Endothelial cell of umbilical vein (primary cell): ENCODE results near the gene PFKFB4. TPM values are rescaled to one million over a fixed set of nuclear protein-coding genes. Genes with fewer than 3 reads are reported as not detected.

Source experiments
- BruUV-seq: library from RNA; stranded (reverse); fragments of 400-500 nt; replicated peaks from 2 replicates; lab custom pipeline; 2021; lab: Mats Ljungman, UMichigan
- CTCF ChIA-PET: fragments of 300-600, 350-600 bp; sonication (Branson Sonifier 250); formaldehyde crosslinking; loops from one replicate; lab custom pipeline; 2021; ENCODE audit warnings: antibody characterized with exemption, inconsistent platforms; lab: Charles Lee
- POLR2A ChIA-PET: fragments of 300-600, 350-600 bp; sonication (Branson Sonifier 250); formaldehyde crosslinking; loops from one replicate; lab custom pipeline; 2021; ENCODE audit warnings: antibody characterized with exemption, inconsistent platforms; lab: Charles Lee
- DNase-seq: peaks from one replicate; pipeline ENCODE4 v3.0.0-alpha.2; 2011; ENCODE audit warnings: low read depth, low spot score
- FAIRE-seq: peaks from 2 replicates; lab custom pipeline; 2011; peaks lifted over from hg19 to GRCh38; lab: Jason Lieb, UNC
- H2AFZ ChIP-seq: 2 replicates; pipeline ENCODE4 v1.6.0; 2012; ENCODE audit warnings: low read depth, low read length, control low read depth, inconsistent platforms
- H3K27ac ChIP-seq: 2 replicates; pipeline ENCODE4 v1.5.1; 2011; ENCODE audit warnings: low read depth, mild to moderate bottlenecking, control low read depth, low read length, moderate library complexity; ENCODE audit not compliant: insufficient read depth
- H3K27me3 ChIP-seq, 2 experiments: 2 replicates each; pipeline versions ENCODE4 v1.6.0 to v1.6.1; 2011; ENCODE audit warnings: low read length in 2 of 2, mixed read lengths in 1 of 2; ENCODE audit not compliant: control insufficient read depth in 2 of 2, insufficient read depth in 2 of 2
- H3K36me3 ChIP-seq, 2 experiments: 2 replicates in 1 of 2; 3 replicates in 1 of 2; pipeline ENCODE4 v1.5.1; 2011; ENCODE audit warnings: low read length in 2 of 2, mild to moderate bottlenecking in 1 of 2, moderate library complexity in 1 of 2; ENCODE audit not compliant: control insufficient read depth in 2 of 2, insufficient read depth in 2 of 2; ENCODE audit errors: extremely low read depth in 1 of 2
- H3K4me1 ChIP-seq: 3 replicates; pipeline ENCODE4 v1.5.1; 2011; ENCODE audit warnings: mild to moderate bottlenecking, low read length; ENCODE audit not compliant: control insufficient read depth, insufficient read depth; ENCODE audit errors: extremely low read depth
- H3K4me2 ChIP-seq: 2 replicates; pipeline ENCODE4 v1.6.1; 2011; ENCODE audit warnings: low read length, control low read depth, mixed read lengths; ENCODE audit not compliant: insufficient read depth
- H3K4me3 ChIP-seq, 3 experiments: fragments of 200-600 bp in 1 of 3; sonication (generic), shearing (Covaris generic) in 1 of 3; replicated peaks in 1 of 3; 2 replicates each; pipeline ENCODE4 v1.5.1; 2011 to 2016; ENCODE audit warnings: control low read depth in 3 of 3, low read length in 3 of 3, mild to moderate bottlenecking in 2 of 3, inconsistent platforms in 1 of 3, low read depth in 1 of 3, moderate library complexity in 1 of 3; ENCODE audit not compliant: insufficient read depth in 1 of 3
- H3K79me2 ChIP-seq: 2 replicates; pipeline ENCODE4 v1.6.0; 2012; ENCODE audit warnings: low read length, inconsistent platforms; ENCODE audit not compliant: control insufficient read depth, insufficient read depth
- H3K9ac ChIP-seq: replicated peaks from 2 replicates; pipeline ENCODE3; 2011; ENCODE audit warnings: low read length, control low read depth; ENCODE audit not compliant: insufficient read depth; ENCODE audit errors: extremely low read depth
- H3K9me1 ChIP-seq: replicated peaks from 3 replicates; pipeline ENCODE4 v1.6.0; 2011; ENCODE audit warnings: mild to moderate bottlenecking, low read length; ENCODE audit not compliant: control insufficient read depth, insufficient read depth; ENCODE audit errors: extremely low read depth
- H3K9me3 ChIP-seq: replicated peaks from 2 replicates; pipeline ENCODE4 v1.5.1; 2012; ENCODE audit warnings: low read length, inconsistent platforms; ENCODE audit not compliant: control insufficient read depth, insufficient read depth
- H4K20me1 ChIP-seq: replicated peaks from 2 replicates; pipeline ENCODE3; 2011; ENCODE audit warnings: mild to moderate bottlenecking, low read length; ENCODE audit not compliant: control insufficient read depth, insufficient read depth; ENCODE audit errors: extremely low read depth
- EZH2 ChIP-seq: IDR thresholded peaks from 2 replicates; pipeline ENCODE4 v1.6.1; 2012; ENCODE audit warnings: borderline replicate concordance, low read depth, mild to moderate bottlenecking, moderate library complexity, low read length, inconsistent platforms; ENCODE audit not compliant: severe bottlenecking
- FOS ChIP-seq: IDR thresholded peaks from 2 replicates; pipeline ENCODE4 v1.6.1; 2011; ENCODE audit warnings: mild to moderate bottlenecking, low read length, moderate library complexity, borderline replicate concordance; ENCODE audit not compliant: insufficient read depth
- GATA2 ChIP-seq: IDR thresholded peaks from 2 replicates; pipeline ENCODE4 v1.7.0; 2011; ENCODE audit warnings: low read depth, mild to moderate bottlenecking, moderate library complexity, mixed read lengths, low read length; ENCODE audit not compliant: insufficient read length, insufficient read depth
- JUN ChIP-seq: IDR thresholded peaks from 2 replicates; pipeline ENCODE4 v1.6.1; 2011; ENCODE audit warnings: borderline replicate concordance, low read depth; ENCODE audit not compliant: insufficient read length, insufficient read depth
- MAX ChIP-seq: IDR thresholded peaks from 2 replicates; pipeline ENCODE4 v1.6.1; 2011; ENCODE audit not compliant: insufficient read depth, insufficient read length
- MYC ChIP-seq: IDR thresholded peaks from one replicate; pipeline ENCODE4 v1.6.1; 2011; ENCODE audit warnings: mild to moderate bottlenecking, low read depth, low read length
- POLR2A ChIP-seq: IDR thresholded peaks from 2 replicates; pipeline ENCODE4 v1.6.1; 2012; ENCODE audit warnings: low read depth, mild to moderate bottlenecking, control low read depth, low read length
- POLR2AphosphoS5 ChIP-seq: IDR thresholded peaks from 2 replicates; pipeline ENCODE4 v1.6.1; 2012; ENCODE audit warnings: low read depth, mild to moderate bottlenecking, control low read depth, low read length, moderate library complexity; ENCODE audit not compliant: insufficient read depth
- dilution Hi-C: fragments of 300-500 bp; cut with MboI; formaldehyde crosslinking; loops from one replicate; pipeline ENCODE4 v1.15.0; 2019; ENCODE audit warnings: low sequenced_read_pairs; ENCODE audit not compliant: extremely low pct_ligation_motif_present
- intact Hi-C: fragments of 100-400 bp; cut with micrococcal nuclease; formaldehyde crosslinking; loops from one replicate; pipeline ENCODE4 v1.10.0; 2022
- polyA plus RNA-seq, 4 experiments: library from polyadenylated mRNA; depleted of rRNA in 3 of 4; stranded (reverse) in 3 of 4; unstranded in 1 of 4; fragments of >200 nt; gene quantifications; 2 replicates each; pipeline versions ENCODE4 v1.2.1 to v1.2.3, GENCODE V29; 2011 to 2012; ENCODE audit warnings: missing spikeins in 1 of 4
- total RNA-seq: library from RNA; stranded (reverse); gene quantifications from 2 replicates; pipeline ENCODE4 v1.2.3, GENCODE V29; 2021
- TF ChIP-seq, protein P1 (sequence below), 2 donors: IDR thresholded peaks; 1 replicate in 1 of 2; 2 replicates in 1 of 2; pipeline ENCODE4 v1.5.1; 2011; ENCODE audit warnings: low read length in 2 of 2, mild to moderate bottlenecking in 2 of 2, moderate library complexity in 2 of 2, control low read depth in 1 of 2, inconsistent platforms in 1 of 2, low read depth in 1 of 2; ENCODE audit not compliant: insufficient read depth in 1 of 2; ENCODE audit errors: extremely low read depth in 1 of 2

Gene PFKFB4
- total and polyA plus RNA-seq, 2 donors (not counting 3 experiments of a cell fraction or from before 2014, with no cell fraction given): 4.0 to 4.2 TPM

GRCh38 chr3:48596157-48596556 is 39.6 kb upstream of the PFKFB4 start:
- peaks cover 6 to 9% of the 10 kb centered on the region in 2 experiments for H3K27me3 ChIP-seq
- H3K9me1 ChIP-seq: no peaks in the 10 kb centered on the region
- H3K9ac ChIP-seq: no peak overlapping the region
- H2AFZ ChIP-seq: no peak overlapping the region
- H3K9me3 ChIP-seq: no peaks in the 10 kb centered on the region
- dilution Hi-C loops: no loop called here
- POLR2A ChIA-PET: no interaction called here
- peaks cover 6% of the 10 kb centered on the region for H3K4me1 ChIP-seq
- H3K4me2 ChIP-seq: no peak overlapping the region
- H3K36me3 ChIP-seq: peaks cover 4 to 23% of the 10 kb centered on the region in 2 experiments
- no peaks in the 10 kb centered on the region for H3K79me2 ChIP-seq
- intact Hi-C loops: no loop called here
- TF ChIP-seq EZH2 (no peak), GATA2 (no peak), POLR2AphosphoS5 (no peak), JUN (no peak), MAX (no peak), FOS (no peak), MYC (no peak), POLR2A (no peak)
- TF ChIP-seq, protein P1, sequence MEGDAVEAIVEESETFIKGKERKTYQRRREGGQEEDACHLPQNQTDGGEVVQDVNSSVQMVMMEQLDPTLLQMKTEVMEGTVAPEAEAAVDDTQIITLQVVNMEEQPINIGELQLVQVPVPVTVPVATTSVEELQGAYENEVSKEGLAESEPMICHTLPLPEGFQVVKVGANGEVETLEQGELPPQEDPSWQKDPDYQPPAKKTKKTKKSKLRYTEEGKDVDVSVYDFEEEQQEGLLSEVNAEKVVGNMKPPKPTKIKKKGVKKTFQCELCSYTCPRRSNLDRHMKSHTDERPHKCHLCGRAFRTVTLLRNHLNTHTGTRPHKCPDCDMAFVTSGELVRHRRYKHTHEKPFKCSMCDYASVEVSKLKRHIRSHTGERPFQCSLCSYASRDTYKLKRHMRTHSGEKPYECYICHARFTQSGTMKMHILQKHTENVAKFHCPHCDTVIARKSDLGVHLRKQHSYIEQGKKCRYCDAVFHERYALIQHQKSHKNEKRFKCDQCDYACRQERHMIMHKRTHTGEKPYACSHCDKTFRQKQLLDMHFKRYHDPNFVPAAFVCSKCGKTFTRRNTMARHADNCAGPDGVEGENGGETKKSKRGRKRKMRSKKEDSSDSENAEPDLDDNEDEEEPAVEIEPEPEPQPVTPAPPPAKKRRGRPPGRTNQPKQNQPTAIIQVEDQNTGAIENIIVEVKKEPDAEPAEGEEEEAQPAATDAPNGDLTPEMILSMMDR (IDR thresholded peaks at IDR 0.05; ENCODE audit: extremely low read depth in 1 of 2, insufficient read depth in 1 of 2, low read depth in 1 of 2, low read length in 2 of 2): no peak
- CTCF ChIA-PET: no interaction called here
- FAIRE-seq: no peak
- BruUV-seq: no TSS peak
- DNase-seq: no peak
- H3K27ac ChIP-seq: no peak overlapping the region
- H3K4me3 ChIP-seq: no peak overlapping the region
- H4K20me1 ChIP-seq: no peaks in the 10 kb centered on the region
